ENCODE data around the gene TMEM256.

- TF ChIP-seq PATZ1 (CRISPR knock-in tag; IDR thresholded peaks at IDR 0.05; ENCODE audit: borderline replicate concordance) (no peak), ZNF8 (CRISPR knock-in tag; IDR thresholded peaks at IDR 0.05) (no peak), ZFP3 (CRISPR knock-in tag; IDR thresholded peaks at IDR 0.05) (no peak), ISL1 (CRISPR knock-in tag; IDR thresholded peaks at IDR 0.05) (no peak), BACH2 (CRISPR knock-in tag; IDR thresholded peaks at IDR 0.05; ENCODE audit: borderline replicate concordance) (no peak), CREB5 (CRISPR knock-in tag; IDR thresholded peaks at IDR 0.05; ENCODE audit: low read depth) (no peak), RARB (CRISPR knock-in tag; IDR thresholded peaks at IDR 0.05) (no peak), TCF4 (CRISPR knock-in tag; IDR thresholded peaks at IDR 0.05; ENCODE audit: borderline replicate concordance) (no peak), ARNTL (CRISPR knock-in tag; IDR thresholded peaks at IDR 0.05; ENCODE audit: borderline replicate concordance, low read depth) (no peak)
These were observed 20.5 kb downstream of the TMEM256 start for GRCh38 chr17:7383371-7383741.
